Measurements from ENCODE around the gene PTPRE.

DNA sequence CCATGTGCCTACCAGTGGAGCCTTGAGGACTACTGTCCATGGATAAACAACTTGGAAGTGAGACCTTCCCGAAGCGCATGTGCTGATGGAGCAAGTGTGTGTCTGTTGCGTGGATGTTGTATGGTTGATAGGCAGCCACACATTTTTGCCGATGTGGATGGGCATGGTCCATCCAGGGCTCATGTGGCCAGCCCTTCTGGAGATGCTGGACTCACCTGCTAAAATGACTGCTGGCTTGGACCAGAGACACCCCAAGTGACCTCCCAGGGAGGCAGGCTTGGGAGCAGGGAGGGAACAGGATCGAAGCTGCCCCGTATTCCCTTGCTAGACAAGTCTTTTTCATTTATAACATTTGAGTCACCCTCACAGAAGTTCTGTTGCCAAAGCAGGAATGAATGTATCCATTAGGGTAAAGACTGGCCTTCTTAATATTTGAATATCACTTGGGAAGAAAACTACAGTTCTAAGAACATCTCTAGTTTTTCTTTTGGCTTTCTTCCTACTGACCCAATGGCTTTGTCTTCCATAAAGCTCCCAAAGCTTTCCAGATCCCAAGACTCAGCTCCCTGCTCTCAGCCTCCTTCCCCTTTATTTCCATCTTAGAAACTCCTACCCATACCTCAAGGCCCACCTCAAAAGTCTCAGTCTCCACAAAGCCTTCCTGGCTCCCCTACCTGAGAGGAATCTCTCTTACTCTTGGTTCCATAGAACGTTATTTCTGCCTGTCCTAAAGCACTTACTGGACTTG lies 3.0 kb downstream of the PTPRE start:
- TF ChIP-seq POLR2A (IDR thresholded peaks at IDR 0.05; ENCODE audit: low read depth, low read length): no peak
- no peak for TF ChIP-seq TAF1 (IDR thresholded peaks at IDR 0.05; ENCODE audit: borderline replicate concordance, low read depth, low read length)
- TF ChIP-seq POLR2AphosphoS5 (IDR thresholded peaks at IDR 0.05; ENCODE audit: low read depth, low read length): no peak
